Spleen (tissue), 7 donors: ENCODE results near the gene OPCML.

ENCODE experiments used
- CTCF ChIP-seq, 11 experiments: fragments of 200-600 bp in 7 of 11; fragments of 450-650 bp in 4 of 11; sonication (generic) in 4 of 11; IDR thresholded peaks in 8 of 11; conservative IDR thresholded peaks in 3 of 11; 1 replicate in 7 of 11; 2 replicates in 4 of 11; pipeline versions ENCODE4 v1.4.0 to v1.8.0; 2016 to 2021; ENCODE audit warnings: antibody characterized with exemption in 11 of 11, inconsistent platforms in 4 of 11, mild to moderate bottlenecking in 1 of 11
- POLR2A ChIP-seq, 3 donors: fragments of 450-650 bp; IDR thresholded peaks; one replicate each; pipeline ENCODE4 v1.5.1; 2017; ENCODE audit warnings: antibody characterized with exemption in 3 of 3, mild to moderate bottlenecking in 1 of 3
- donor health status: DM: no; HTN: no; CAD: no; lungs with moderate emphysema.
- donor health status: DM: no; HTN: no; CAD: no.
- donor health status: DM: no; HTN: no; CAD: no.

- no peak for TF ChIP-seq CTCF (IDR thresholded peaks at IDR 0.05 in 8 of 11, conservative IDR thresholded peaks at IDR 0.05 in 3 of 11)
- TF ChIP-seq POLR2A (IDR thresholded peaks at IDR 0.05), result no peak
These were observed 186.2 kb downstream of the OPCML start for GRCh38 chr11:133346137-133346536.
